DND-41 (cell line): ENCODE data around the gene AK5.

Source experiments
- ATAC-seq: fragments of 200-7000 bp; cut with Tn5 transposase; 3 replicates; pipeline ENCODE4 v1.9.1; 2021; ENCODE audit warnings: low read depth; ENCODE audit not compliant: insufficient read depth
- DNase-seq: peaks from one replicate; pipeline ENCODE4 v3.0.0-alpha.2; 2020
- H2AFZ ChIP-seq: 2 replicates; pipeline ENCODE4 v1.6.0; 2012; ENCODE audit warnings: low read depth, low read length
- H3K27ac ChIP-seq: 2 replicates; pipeline ENCODE4 v1.5.1; 2012; ENCODE audit warnings: low read length, inconsistent platforms
- H3K27me3 ChIP-seq: fragments of 200-600 bp; sonication (generic); 2 replicates; pipeline ENCODE4 v1.6.0; 2012; ENCODE audit warnings: low read length, mild to moderate bottlenecking, inconsistent platforms; ENCODE audit not compliant: insufficient read depth, poor library complexity
- H3K36me3 ChIP-seq: 2 replicates; pipeline ENCODE4 v1.5.1; 2012; ENCODE audit warnings: low read length, inconsistent platforms; ENCODE audit not compliant: insufficient read depth
- H3K4me1 ChIP-seq: 2 replicates; pipeline ENCODE4 v1.5.1; 2012; ENCODE audit warnings: mild to moderate bottlenecking, low read length; ENCODE audit not compliant: insufficient read depth
- H3K4me2 ChIP-seq: 2 replicates; pipeline ENCODE4 v1.6.0; 2012; ENCODE audit warnings: mild to moderate bottlenecking, moderate library complexity, low read length, inconsistent platforms; ENCODE audit not compliant: insufficient read depth
- H3K4me3 ChIP-seq, 2 experiments: fragments of 200-600 bp in 1 of 2; shearing (Covaris generic) in 1 of 2; 2 replicates each; pipeline ENCODE4 v1.5.1; 2012 to 2016; ENCODE audit warnings: inconsistent platforms in 2 of 2, low read length in 2 of 2, mild to moderate bottlenecking in 2 of 2, low read depth in 1 of 2, moderate library complexity in 1 of 2
- H3K79me2 ChIP-seq: 2 replicates; pipeline ENCODE4 v1.6.0; 2012; ENCODE audit warnings: low read length, inconsistent platforms; ENCODE audit not compliant: insufficient read depth
- H3K9ac ChIP-seq: 2 replicates; pipeline ENCODE4 v1.6.0; 2012; ENCODE audit warnings: low read depth, mild to moderate bottlenecking, inconsistent platforms, low read length, moderate library complexity
- H3K9me3 ChIP-seq: 2 replicates; pipeline ENCODE4 v1.5.1; 2012; ENCODE audit warnings: low read length, moderate library complexity, mild to moderate bottlenecking, inconsistent platforms; ENCODE audit not compliant: insufficient read depth, severe bottlenecking
- H4K20me1 ChIP-seq: 2 replicates; pipeline ENCODE4 v1.6.0; 2012; ENCODE audit warnings: low read length; ENCODE audit not compliant: insufficient read depth
- CTCF ChIP-seq: IDR thresholded peaks from 2 replicates; pipeline ENCODE4 v1.5.1; 2012; ENCODE audit warnings: borderline replicate concordance, low read length, moderate library complexity, mild to moderate bottlenecking; ENCODE audit not compliant: poor library complexity, severe bottlenecking; ENCODE audit errors: extremely low read depth
- EZH2 ChIP-seq: IDR thresholded peaks from 3 replicates; pipeline ENCODE4 v1.6.1; 2012; ENCODE audit warnings: borderline replicate concordance, low read depth, mild to moderate bottlenecking, moderate library complexity, low read length, inconsistent platforms; ENCODE audit not compliant: severe bottlenecking

AK5 gene

GRCh38 chr1:77608893-77609292 is 327.1 kb downstream of the AK5 start:
- H3K4me2 ChIP-seq, result no peak overlapping the region
- TF ChIP-seq CTCF, result no peak
- TF ChIP-seq EZH2, result no peak
- peaks cover 13% of the 10 kb centered on the region for H3K79me2 ChIP-seq
- H2AFZ ChIP-seq, result no peak overlapping the region
- peaks cover 15% of the 10 kb centered on the region; the same call in 1 of the 2 replicates for H3K36me3 ChIP-seq
- H3K27ac ChIP-seq, result no peak overlapping the region
- peaks cover 4% of the 10 kb centered on the region; the same call in 1 of the 2 replicates for H4K20me1 ChIP-seq
- no peak for ATAC-seq
- no peak overlapping the region for H3K4me3 ChIP-seq
- no peaks in the 10 kb centered on the region for H3K27me3 ChIP-seq
- H3K9me3 ChIP-seq, result peaks cover 20% of the 10 kb centered on the region
- DNase-seq, result no peak
- no peak overlapping the region for H3K9ac ChIP-seq
- no peaks in the 10 kb centered on the region for H3K4me1 ChIP-seq
